HEK293T (cell line): ENCODE data around the gene BLVRB.

Experiments
- ELF4 ChIP-seq: fragments of 450-650 bp; IDR thresholded peaks from 2 replicates; pipeline ENCODE4 v1.6.1; 2017; ENCODE audit warnings: antibody characterized with exemption
- FOXK2 ChIP-seq: fragments of 450-650 bp; IDR thresholded peaks from 2 replicates; pipeline ENCODE4 v1.6.1; 2016; ENCODE audit warnings: mild to moderate bottlenecking
- SP1 ChIP-seq: fragments of 450-650 bp; IDR thresholded peaks from 2 replicates; pipeline ENCODE4 v1.6.1; 2017
- SUZ12 ChIP-seq: fragments of 450-650 bp; IDR thresholded peaks from 2 replicates; pipeline ENCODE4 v1.6.1; 2016; ENCODE audit warnings: mild to moderate bottlenecking
- TARDBP ChIP-seq: fragments of 450-650 bp; IDR thresholded peaks from 2 replicates; pipeline ENCODE4 v1.6.1; 2016

DNA sequence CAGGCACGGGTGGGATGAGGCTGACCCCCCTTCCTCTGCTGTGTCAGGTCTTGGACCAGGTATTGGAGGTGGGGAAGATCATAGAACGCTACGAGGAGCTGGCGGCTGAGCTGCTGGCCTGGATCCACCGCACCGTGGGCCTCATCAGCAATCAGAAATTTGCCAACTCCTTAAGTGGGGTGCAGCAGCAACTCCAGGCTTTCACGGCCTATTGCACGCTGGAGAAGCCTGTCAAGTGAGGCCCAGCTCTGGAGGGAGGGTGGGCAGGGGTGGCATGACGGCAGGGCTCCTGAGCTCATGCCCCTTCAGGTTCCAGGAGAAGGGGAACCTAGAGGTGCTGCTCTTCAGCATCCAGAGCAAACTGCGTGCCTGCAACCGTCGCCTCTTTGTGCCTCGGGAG is 36.5 kb upstream of the BLVRB start:
- TF ChIP-seq SUZ12 = no peak
- no peak for TF ChIP-seq SP1
- no peak for TF ChIP-seq FOXK2
- no peak for TF ChIP-seq ELF4
- no peak for TF ChIP-seq TARDBP
